Lung (tissue), 12 donors: Measurements from ENCODE around the gene ACTA2. TPM values are rescaled to one million over a fixed set of nuclear protein-coding genes. Genes with fewer than 3 reads are reported as not detected.

ENCODE experiments used
- ATAC-seq: fragments of 200-7000 bp; cut with Tn5 transposase; one replicate; pipeline ENCODE4 v1.9.1; 2020; ENCODE audit warnings: moderate number of reproducible peaks; ENCODE audit not compliant: insufficient read depth, low FRiP score
- DNase-seq, 3 donors: peaks; one replicate each; pipeline ENCODE4 v3.0.0-alpha.2; 2013 to 2017
- H3K27ac ChIP-seq, 2 donors: one replicate each; pipeline ENCODE4 v1.5.1; 2013; ENCODE audit warnings: mild to moderate bottlenecking in 2 of 2, moderate library complexity in 2 of 2, control low read depth in 1 of 2, inconsistent platforms in 1 of 2, low read depth in 1 of 2, low read length in 1 of 2
- H3K27me3 ChIP-seq, 3 donors: one replicate each; pipeline ENCODE4 v1.5.1; 2013; ENCODE audit warnings: low read length in 2 of 3; ENCODE audit not compliant: control insufficient read depth in 3 of 3, insufficient read depth in 3 of 3
- H3K36me3 ChIP-seq, 4 donors: one replicate each; pipeline ENCODE4 v1.5.1; 2013; ENCODE audit warnings: low read length in 4 of 4, mild to moderate bottlenecking in 1 of 4, moderate library complexity in 1 of 4; ENCODE audit not compliant: control insufficient read depth in 4 of 4, insufficient read depth in 4 of 4
- H3K4me1 ChIP-seq, 5 donors: one replicate each; pipeline ENCODE4 v1.5.1; 2013; ENCODE audit warnings: low read length in 5 of 5, mild to moderate bottlenecking in 2 of 5, moderate library complexity in 1 of 5; ENCODE audit not compliant: control insufficient read depth in 5 of 5, insufficient read depth in 5 of 5
- H3K4me3 ChIP-seq: one replicate; pipeline ENCODE4 v1.5.1; 2013; ENCODE audit warnings: mild to moderate bottlenecking, control low read depth, moderate library complexity
- H3K9ac ChIP-seq, 2 donors: one replicate each; pipeline ENCODE4 v1.5.1; 2013; ENCODE audit warnings: low read length in 2 of 2, control low read depth in 1 of 2; ENCODE audit not compliant: insufficient read depth in 1 of 2
- H3K9me3 ChIP-seq, 4 donors: one replicate each; pipeline ENCODE4 v1.5.1; 2013; ENCODE audit warnings: low read length in 3 of 4, mild to moderate bottlenecking in 1 of 4, moderate library complexity in 1 of 4; ENCODE audit not compliant: control insufficient read depth in 4 of 4, insufficient read depth in 3 of 4
- CTCF ChIP-seq: IDR thresholded peaks from 2 replicates; pipeline ENCODE4 v1.5.1; 2012; ENCODE audit warnings: mild to moderate bottlenecking; ENCODE audit errors: control extremely low read depth, extremely low read depth
- WGBS, 2 donors: extraction: QIAGEN DNeasy Blood & Tissue Kit; methylation state at CpG; one replicate each; pipeline ENCODE4 v1.1.7; 2013; 5-methylcytosine and 5-hydroxymethylcytosine counted together
- polyA plus RNA-seq, 2 donors: library from polyadenylated mRNA; stranded (reverse); fragments of 200-250 nt; gene quantifications; one replicate each; pipeline ENCODE4 v1.2.1, GENCODE V29; 2013
- total RNA-seq, 2 donors: library from RNA; depleted of rRNA in 1 of 2; stranded (reverse); fragments of >200 nt in 1 of 2; gene quantifications; one replicate each; pipeline ENCODE4 v1.2.1, GENCODE V29; 2014 to 2021
- donor health status: control.
- donor health status: control.
- donor health status: Bipolar disorder and iron deficiency.
- donor health status: healthy.
- donor health status: DM: yes; HTN: yes; CAD: no.

Gene ACTA2
- total and polyA plus RNA-seq, 4 donors, result 186 to 485 (median 249) TPM

GRCh38 chr10:88922041-88922440, 30.5 kb downstream of the ACTA2 start:
- no peaks in the 10 kb centered on the region for H3K9me3 ChIP-seq
- peaks cover 0 to 63% (median 6%) of the 10 kb centered on the region in 5 donors for H3K4me1 ChIP-seq
- no peak for ATAC-seq
- no peaks in the 10 kb centered on the region for H3K27me3 ChIP-seq
- no peak overlapping the region for H3K9ac ChIP-seq
- TF ChIP-seq CTCF, result no peak
- WGBS, 2 donors, result 77 to 83% methylated on average over 2 of the region's 2 CpGs
- DNase-seq, result peak in 1 of 3 donors; percentile 61
- no peak overlapping the region for H3K27ac ChIP-seq
- no peaks in the 10 kb centered on the region for H3K36me3 ChIP-seq
- no peak overlapping the region for H3K4me3 ChIP-seq

- Histone ChIP-seq H3K27me3 (no peaks in the 10 kb centered on the region), H3K27ac (no peak overlapping the region), H3K9me3 (no peaks in the 10 kb centered on the region), H3K4me3 (no peak overlapping the region), H3K4me1 (peaks cover 0 to 68% (median 5%) of the 10 kb centered on the region in 5 donors), H3K36me3 (no peaks in the 10 kb centered on the region), H3K9ac (no peak overlapping the region)
- ATAC-seq (no peak), DNase-seq (peak in 2 of 3 donors; percentile 74 to 82)
- WGBS, 2 donors, result 73 to 90% methylated on average over 3 of the region's 3 CpGs
- no peak for TF ChIP-seq CTCF
Observed at GRCh38 chr10:88920986-88921593, 31.5 kb downstream of the ACTA2 start.

GRCh38 chr10:88920198-88920597, 32.4 kb downstream of the ACTA2 start:
- H3K9me3 ChIP-seq, result no peaks in the 10 kb centered on the region
- H3K27me3 ChIP-seq, result no peaks in the 10 kb centered on the region
- 42 to 47% methylated on average over 2 of the region's 2 CpGs for WGBS, 2 donors
- peaks cover 0 to 1% (median 0%) of the 10 kb centered on the region in 4 donors for H3K36me3 ChIP-seq
- H3K4me1 ChIP-seq, result peaks cover 0 to 70% (median 0%) of the 10 kb centered on the region in 5 donors
- no peak for ATAC-seq
- no peak overlapping the region for H3K4me3 ChIP-seq
- H3K27ac ChIP-seq, result no peak overlapping the region
- TF ChIP-seq CTCF, result no peak
- no peak overlapping the region for H3K9ac ChIP-seq
- peak in 1 of 3 donors; percentile 39 for DNase-seq

GRCh38 chr10:88919041-88919440, 33.5 kb downstream of the ACTA2 start:
- H3K27me3 ChIP-seq, result no peaks in the 10 kb centered on the region
- no peak for TF ChIP-seq CTCF

More at GRCh38 chr10:88919041-88919440, 33.5 kb downstream of the ACTA2 start:
- 77 to 100% methylated on average over 1 of the region's 1 CpG for WGBS, 2 donors
- Histone ChIP-seq H3K9me3 (no peaks in the 10 kb centered on the region), H3K36me3 (peaks cover 0 to 2% (median 0%) of the 10 kb centered on the region in 4 donors), H3K27ac (no peak overlapping the region), H3K4me1 (peaks cover 0 to 74% (median 0%) of the 10 kb centered on the region in 5 donors), H3K9ac (no peak overlapping the region), H3K4me3 (no peak overlapping the region)
- DNase-seq, result no peak
- no peak for ATAC-seq
